Cardiac septum (tissue), 1 donor: ENCODE measurements around the gene GNB1L. TPM values are rescaled to one million over a fixed set of nuclear protein-coding genes. Genes with fewer than 3 reads are reported as not detected.

Experiments
- DNase-seq: peaks from one replicate; pipeline ENCODE4 v3.0.0-alpha.2; 2020; ENCODE audit warnings: low spot score
- intact Hi-C: fragments of 100-400 bp; cut with DNase I; formaldehyde crosslinking; loops from one replicate; pipeline ENCODE4 v1.14.0; 2022
- total RNA-seq: library from RNA; stranded (reverse); fragmentation: NEBNext Ultra II Directional; extraction: Animal tissue kit (Norgen Biotek cat#: 25700); gene quantifications from one replicate; pipeline ENCODE4 v1.2.1, GENCODE V29; 2021
- donor health status: DM: no; HTN: no; CAD: no.

Gene GNB1L
- total RNA-seq, 1 donor from 2014 or later: 2.0 TPM

DNA sequence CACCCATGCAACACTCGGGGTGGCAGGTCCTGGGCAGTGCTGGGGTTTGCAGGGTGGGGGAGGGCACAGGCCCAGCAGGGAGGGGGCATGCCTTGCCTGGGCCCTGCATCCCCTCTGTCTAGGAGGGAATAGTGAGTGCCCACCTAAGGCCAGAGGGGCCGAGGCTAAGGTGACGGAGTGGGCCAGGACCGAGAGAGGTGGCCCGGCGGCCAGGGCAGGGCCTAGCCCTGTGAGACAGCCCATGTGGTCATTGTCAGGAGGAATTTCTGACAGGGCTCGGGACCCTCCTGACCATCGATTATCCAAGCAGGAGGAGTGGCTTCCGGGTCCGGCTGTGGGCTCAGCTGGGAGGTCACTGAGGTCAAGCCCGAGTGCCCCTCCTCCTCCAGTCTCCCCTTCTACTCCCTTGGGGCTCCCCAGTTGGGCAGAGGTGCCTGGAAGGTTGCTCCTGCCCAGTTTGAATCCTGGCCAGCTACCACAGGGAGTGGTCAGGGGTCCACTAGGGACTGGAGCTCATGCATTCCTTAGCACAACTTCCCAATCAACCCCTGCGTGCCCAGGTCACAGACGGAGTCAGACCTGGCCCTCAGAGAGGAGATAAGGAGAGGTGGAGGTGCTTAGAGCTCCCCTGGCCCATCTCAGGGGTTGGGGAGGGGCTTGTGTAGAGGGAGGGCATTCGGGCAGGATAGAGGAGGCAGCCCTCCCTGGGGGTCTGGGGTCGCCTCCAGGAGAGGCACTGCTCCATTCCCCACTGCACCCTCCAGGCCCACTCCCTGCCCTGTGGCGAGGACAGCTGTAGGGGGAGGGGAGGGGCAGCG lies 116.6 kb downstream of the GNB1L start:
- no peak for DNase-seq
- intact Hi-C loops: no loop called here

DNA sequence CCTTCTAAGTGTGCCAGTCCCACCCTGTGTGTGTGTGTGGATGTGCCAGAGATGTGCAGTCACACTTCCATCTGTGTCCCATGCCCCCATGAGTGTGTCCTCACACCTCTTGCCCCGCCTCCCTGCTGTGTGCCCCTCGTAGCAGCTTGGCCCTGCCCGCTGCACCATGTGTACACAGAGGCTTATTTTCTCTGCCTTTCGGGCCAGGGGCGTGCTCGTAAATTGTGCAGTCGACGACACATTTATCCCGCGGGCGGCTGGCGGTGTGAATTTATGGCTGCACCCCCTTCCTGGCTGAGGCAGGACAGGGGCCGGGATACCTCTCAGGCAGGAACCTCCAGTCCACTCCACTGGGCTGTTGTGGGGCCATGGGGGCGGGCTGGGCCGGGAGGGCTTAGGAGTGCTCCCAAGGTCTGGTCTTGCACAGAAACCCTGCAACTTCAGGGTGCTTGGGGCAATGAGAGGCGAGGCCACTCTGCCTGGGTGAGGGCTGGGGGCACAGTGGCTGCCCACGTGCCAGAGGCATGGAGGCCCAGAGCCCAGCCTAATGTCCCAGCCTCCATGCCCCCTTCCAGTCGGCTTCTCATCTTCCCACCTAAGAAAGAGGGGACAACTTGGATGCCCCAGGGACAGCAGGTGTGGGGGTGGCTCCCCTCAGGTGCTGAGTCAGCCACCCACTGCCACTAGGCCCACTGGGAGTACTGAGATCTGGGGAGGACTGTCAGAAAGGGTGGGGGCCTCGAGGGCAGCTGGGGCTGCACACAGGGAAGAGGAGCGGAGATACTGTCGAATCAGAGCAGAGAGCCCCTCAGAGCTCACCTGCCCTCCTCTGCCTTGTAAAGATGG lies 118.8 kb downstream of the GNB1L start:
- DNase-seq: no peak
- intact Hi-C loops: no loop called here

DNA sequence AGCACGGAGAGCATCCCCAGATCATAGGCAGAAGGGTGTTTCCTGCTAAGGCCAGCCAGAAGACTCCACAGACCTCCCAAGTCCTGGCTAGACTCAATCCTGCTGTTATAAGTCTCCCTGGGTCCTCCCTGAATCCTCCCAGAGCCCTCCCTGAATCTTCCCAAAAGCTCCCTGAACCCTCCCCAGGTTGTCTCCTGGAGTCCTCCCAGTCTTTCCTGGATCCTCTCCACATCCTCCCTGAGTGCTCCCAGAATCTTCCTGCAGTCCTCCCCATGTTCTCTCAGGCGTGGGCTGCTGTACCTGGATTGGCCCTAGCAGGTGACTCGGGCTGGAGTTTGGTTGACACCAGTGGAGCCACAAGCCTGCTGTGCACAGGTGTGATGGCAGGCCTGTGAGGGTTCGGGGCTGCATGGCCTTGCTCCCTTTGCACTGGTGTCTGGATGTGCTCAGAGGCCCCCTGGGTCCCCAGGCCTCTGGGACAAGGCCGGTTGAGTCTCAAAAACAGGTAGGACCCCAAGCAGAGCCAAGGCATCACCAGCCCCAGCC lies 119.8 kb downstream of the GNB1L start:
- intact Hi-C loops: loop anchor here (5.0 kb wide), 1 partner anchor 117 kb away; the partner anchor contains the start of genes GNB1L and RTL10
- DNase-seq: no peak

DNA sequence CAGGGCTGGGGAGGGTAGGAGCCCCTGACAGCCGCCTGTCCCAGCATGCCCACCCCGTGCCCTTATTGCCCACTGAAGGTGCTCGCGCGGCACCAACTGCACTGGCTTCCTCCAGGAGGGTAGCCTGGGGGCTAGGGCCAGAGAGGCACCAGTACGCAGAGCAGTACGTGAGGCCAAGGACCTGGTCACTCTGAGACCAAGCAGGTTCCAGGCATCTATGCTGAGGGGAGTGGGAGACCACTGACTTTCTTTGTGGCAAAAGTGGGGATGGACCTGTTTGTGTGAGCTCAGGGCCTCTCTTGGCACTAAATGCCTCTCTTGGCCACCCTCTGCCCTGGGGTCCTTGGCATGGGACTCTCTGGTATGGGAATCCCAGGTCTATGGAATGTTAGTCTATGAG lies 120.5 kb downstream of the GNB1L start:
- DNase-seq: no peak
- intact Hi-C loops: loop anchor here (5.0 kb wide), 1 partner anchor 118 kb away; the partner anchor contains the start of genes GNB1L and RTL10

DNA sequence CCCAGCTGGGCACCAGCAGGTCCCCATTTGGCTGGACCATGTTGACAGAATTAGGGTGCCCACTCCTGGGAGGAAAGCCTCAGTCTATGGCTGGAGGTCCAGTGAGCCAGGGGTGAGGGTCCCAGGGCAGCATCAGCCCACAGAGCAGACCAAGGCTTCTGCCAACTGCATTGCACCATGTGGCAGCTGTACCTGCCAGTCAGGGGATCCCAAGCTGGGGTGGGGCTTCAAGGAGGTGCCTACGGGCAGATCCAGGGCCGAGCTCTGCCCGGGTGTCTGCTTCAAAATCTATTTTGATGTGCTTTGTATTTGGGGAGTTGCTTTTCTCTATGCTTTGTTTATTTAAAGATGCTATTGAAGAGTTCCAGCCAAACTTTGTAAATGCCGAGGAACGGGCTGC lies 120.9 kb downstream of the GNB1L start:
- intact Hi-C loops: loop anchor here (5.0 kb wide), 1 partner anchor 119 kb away; the partner anchor contains the start of genes GNB1L and RTL10
- no peak for DNase-seq

Other genes starting within 250 kb of the GNB1L start
- 191 TPM for gene SEPTIN5, start 140.4 kb downstream of the GNB1L start, total RNA-seq
- gene GP1BB, start 131.3 kb downstream of the GNB1L start, total RNA-seq: 5.5 TPM
- gene TBX1, start 94.1 kb downstream of the GNB1L start, total RNA-seq: 0.48 TPM
- 6.3 TPM for gene RTL10, start within 50 bp of the GNB1L start, total RNA-seq
- gene COMT, start 86.9 kb upstream of the GNB1L start, total RNA-seq: 97.1 TPM
- gene TXNRD2, start 86.9 kb upstream of the GNB1L start, total RNA-seq: 33.3 TPM
- 46.8 TPM for gene ARVCF, start 161.9 kb upstream of the GNB1L start, total RNA-seq
- gene TANGO2, start 166.2 kb upstream of the GNB1L start, total RNA-seq: 84.5 TPM
- gene DGCR8, start 225.4 kb upstream of the GNB1L start, total RNA-seq: 19.1 TPM